Neural progenitor cell (in vitro differentiated cells): Measurements from ENCODE around the gene MAGI1.

Experiments
- CTCF ChIP-seq: fragments of 200-600 bp; sonication (generic); IDR thresholded peaks from 2 replicates; pipeline ENCODE4 v1.5.1; 2017; ENCODE audit warnings: antibody characterized with exemption, mild to moderate bottlenecking
- EZH2 ChIP-seq: fragments of 200-600 bp; sonication (generic); IDR thresholded peaks from 2 replicates; pipeline ENCODE4 v1.6.1; 2017; ENCODE audit warnings: antibody characterized with exemption, mild to moderate bottlenecking, moderate library complexity

GRCh38 chr3:65706776-65707568 is 331.7 kb downstream of the MAGI1 start:
- no peak for TF ChIP-seq CTCF
- no peak for TF ChIP-seq EZH2
